Mesothelial cell of epicardium (in vitro differentiated cells): Measurements from ENCODE around the gene TPST1. TPM values are rescaled to one million over a fixed set of nuclear protein-coding genes. Genes with fewer than 3 reads are reported as not detected.
"Not testable (repeated sequence)": the region's sequence is repeated elsewhere in the genome, so short reads cannot be mapped to it uniquely, and the experiment has no call there.

Experiments used
- DNase-seq, 2 experiments: peaks; one replicate each; pipeline ENCODE4 v3.0.0; 2021; ENCODE audit warnings: low spot score in 2 of 2; ENCODE audit not compliant: unreplicated experiment in 2 of 2
- H3K27ac Mint-ChIP-seq: 2 replicates; pipeline ENCODE4 v1.8.0; 2021; ENCODE audit warnings: mixed read lengths
- H3K27me3 Mint-ChIP-seq: 2 replicates; pipeline ENCODE4 v1.8.0; 2021; ENCODE audit warnings: low read depth, mixed read lengths
- H3K36me3 Mint-ChIP-seq: 2 replicates; pipeline ENCODE4 v1.8.0; 2021; ENCODE audit warnings: mixed read lengths
- H3K4me1 Mint-ChIP-seq: 2 replicates; pipeline ENCODE4 v1.8.0; 2021; ENCODE audit warnings: mixed read lengths
- H3K4me3 Mint-ChIP-seq: 2 replicates; pipeline ENCODE4 v1.8.0; 2021; ENCODE audit warnings: mild to moderate bottlenecking, moderate library complexity, mixed read lengths
- H3K9me3 Mint-ChIP-seq: 2 replicates; pipeline ENCODE4 v1.8.0; 2021; ENCODE audit warnings: mixed read lengths
- CTCF ChIP-seq: fragments of 200-600 bp; sonication (generic); IDR thresholded peaks from one replicate; pipeline ENCODE4 v1.5.0; 2021; ENCODE audit warnings: antibody characterized with exemption; ENCODE audit not compliant: unreplicated experiment
- total RNA-seq: library from RNA; stranded (reverse); gene quantifications from 3 replicates; pipeline ENCODE4 v1.2.1, GENCODE V29; 2021

Gene TPST1
- total RNA-seq, 1 donor from 2014 or later: 37.7 TPM

GRCh38 chr7:66319407-66319979 is 114.4 kb downstream of the TPST1 start:
- no peak for TF ChIP-seq CTCF
- H3K4me1 Mint-ChIP-seq: peaks cover 5% of the 10 kb centered on the region
- peaks cover 29% of the 10 kb centered on the region for H3K9me3 Mint-ChIP-seq
- H3K27me3 Mint-ChIP-seq: no peaks in the 10 kb centered on the region
- H3K27ac Mint-ChIP-seq: no peak overlapping the region
- no peak overlapping the region for H3K4me3 Mint-ChIP-seq
- peaks cover 25% of the 10 kb centered on the region for H3K36me3 Mint-ChIP-seq
- DNase-seq: no peak

- Mint-ChIP-seq H3K4me1 (peaks cover 8% of the 10 kb centered on the region), H3K27me3 (no peaks in the 10 kb centered on the region), H3K4me3 (no peak overlapping the region), H3K9me3 (peaks cover 29% of the 10 kb centered on the region), H3K27ac (no peak overlapping the region), H3K36me3 (peaks cover 25% of the 10 kb centered on the region)
- DNase-seq: no peak
- no peak for TF ChIP-seq CTCF
Measured at GRCh38 chr7:66321283-66321682, 116.1 kb downstream of the TPST1 start.

- Mint-ChIP-seq H3K9me3 (peaks cover 29% of the 10 kb centered on the region), H3K4me3 (no peak overlapping the region), H3K36me3 (peaks cover 25% of the 10 kb centered on the region), H3K27me3 (no peaks in the 10 kb centered on the region), H3K27ac (no peak overlapping the region), H3K4me1 (peaks cover 15% of the 10 kb centered on the region)
- no peak for TF ChIP-seq CTCF
- DNase-seq: no peak
Measured at GRCh38 chr7:66323114-66323796, 118.1 kb downstream of the TPST1 start.

GRCh38 chr7:66324985-66325384 is 119.9 kb downstream of the TPST1 start:
- H3K4me1 Mint-ChIP-seq, H3K4me3 Mint-ChIP-seq, DNase-seq, H3K27me3 Mint-ChIP-seq, H3K27ac Mint-ChIP-seq: not testable (repeated sequence)
- Mint-ChIP-seq H3K9me3 (peaks cover 25% of the 10 kb centered on the region), H3K36me3 (peaks cover 19% of the 10 kb centered on the region)

GRCh38 chr7:66326501-66327215 is 121.5 kb downstream of the TPST1 start:
- H3K27me3 Mint-ChIP-seq: no peaks in the 10 kb centered on the region
- H3K36me3 Mint-ChIP-seq: peaks cover 11% of the 10 kb centered on the region
- TF ChIP-seq CTCF: no peak
- peaks cover 9% of the 10 kb centered on the region for H3K4me1 Mint-ChIP-seq
- H3K27ac Mint-ChIP-seq: no peak overlapping the region
- peaks cover 15% of the 10 kb centered on the region for H3K9me3 Mint-ChIP-seq
- no peak overlapping the region for H3K4me3 Mint-ChIP-seq
- DNase-seq: no peak

GRCh38 chr7:66330961-66331360 is 125.8 kb downstream of the TPST1 start:
- Mint-ChIP-seq H3K36me3 (peaks cover 6% of the 10 kb centered on the region), H3K4me3 (no peak overlapping the region), H3K9me3 (peaks cover 7% of the 10 kb centered on the region), H3K27ac (no peak overlapping the region), H3K27me3 (no peaks in the 10 kb centered on the region), H3K4me1 (peaks cover 12% of the 10 kb centered on the region)
- DNase-seq: no peak
- no peak for TF ChIP-seq CTCF
